Fibroblast of villous mesenchyme (primary cell): ENCODE data around the gene UMODL1. TPM values are rescaled to one million over a fixed set of nuclear protein-coding genes. Genes with fewer than 3 reads are reported as not detected.

Experiments
- DNase-seq: peaks from one replicate; pipeline ENCODE4 v3.0.0-alpha.2; 2010; ENCODE audit warnings: low read depth
- H3K4me3 ChIP-seq: 2 replicates; pipeline ENCODE4 v1.5.1; 2011; ENCODE audit warnings: low read depth, mild to moderate bottlenecking, low read length
- CTCF ChIP-seq: IDR thresholded peaks from 2 replicates; pipeline ENCODE4 v1.5.1; 2012; ENCODE audit warnings: low read depth, mild to moderate bottlenecking, low read length; ENCODE audit not compliant: insufficient read depth
- total RNA-seq: library from RNA; depleted of rRNA; stranded (reverse); fragments of >200 nt; gene quantifications from 2 replicates; pipeline ENCODE4 v1.2.3, GENCODE V29; 2012

UMODL1 gene
- total RNA-seq, 1 donor, result not detected

GRCh38 chr21:42137191-42137904 is 66.2 kb downstream of the UMODL1 start:
- no peak for TF ChIP-seq CTCF
- no peak for DNase-seq
- H3K4me3 ChIP-seq, result no peak overlapping the region

DNA sequence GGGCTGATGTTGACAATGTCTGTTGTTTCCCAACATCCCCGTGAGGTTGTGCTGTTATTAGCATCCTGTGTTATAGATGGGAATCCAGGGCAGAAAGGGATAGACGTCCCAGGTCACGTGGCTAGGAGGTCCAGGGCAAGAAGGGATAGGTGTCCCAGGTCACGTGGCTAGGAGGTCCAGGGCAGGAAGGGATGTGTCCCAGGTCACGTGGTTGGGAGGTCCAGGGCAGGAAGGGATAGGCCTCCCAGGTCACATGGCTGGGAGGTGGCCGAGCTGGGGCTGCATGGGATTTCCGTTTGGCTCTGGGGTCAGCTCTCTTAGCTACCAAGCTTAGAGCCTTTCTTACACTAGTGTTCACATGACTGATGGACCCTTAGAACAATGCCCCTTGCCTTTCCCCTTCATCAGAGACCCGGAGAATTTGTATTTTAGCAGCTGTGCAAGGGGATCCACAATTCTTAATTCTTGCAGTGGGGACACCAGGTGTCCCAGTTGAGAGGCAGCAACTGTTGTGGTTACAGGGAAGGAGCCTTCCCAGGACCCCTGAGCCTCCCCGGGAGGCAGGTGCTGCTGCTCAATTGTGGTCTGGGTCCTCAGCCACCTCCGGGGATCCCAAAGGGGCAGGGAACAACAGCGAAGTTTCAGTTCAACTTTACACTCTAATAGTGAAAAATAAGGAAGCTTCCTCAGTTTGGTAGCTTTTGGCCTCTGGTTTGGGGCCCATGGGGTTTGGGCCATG is 69.2 kb downstream of the UMODL1 start:
- no peak for TF ChIP-seq CTCF
- DNase-seq, result no peak

GRCh38 chr21:42141643-42142042 is 70.5 kb downstream of the UMODL1 start:
- no peak for TF ChIP-seq CTCF
- H3K4me3 ChIP-seq, result no peak overlapping the region
- DNase-seq, result no peak

More for the DNA sequence above, 69.2 kb downstream of the UMODL1 start:
- no peak overlapping the region for H3K4me3 ChIP-seq

GRCh38 chr21:42142141-42142540 is 71.0 kb downstream of the UMODL1 start:
- no peak overlapping the region for H3K4me3 ChIP-seq
- no peak for DNase-seq
- no peak for TF ChIP-seq CTCF

GRCh38 chr21:42142627-42143026 is 71.5 kb downstream of the UMODL1 start:
- no peak overlapping the region for H3K4me3 ChIP-seq
- DNase-seq, result no peak
- TF ChIP-seq CTCF, result no peak

GRCh38 chr21:42143111-42143510 is 72.0 kb downstream of the UMODL1 start:
- H3K4me3 ChIP-seq, result no peak overlapping the region
- no peak for DNase-seq
- no peak for TF ChIP-seq CTCF

GRCh38 chr21:42144221-42144620 is 73.1 kb downstream of the UMODL1 start:
- DNase-seq, result no peak
- no peak for TF ChIP-seq CTCF
- no peak overlapping the region for H3K4me3 ChIP-seq
